ENCODE results near the gene CARMIL1.

- TF ChIP-seq CTCF (IDR thresholded peaks at IDR 0.05) (no peak), EP300 (IDR thresholded peaks at IDR 0.05) (no peak), POLR2AphosphoS5 (IDR thresholded peaks at IDR 0.05) (no peak)
Observed at GRCh38 chr6:25410102-25410501, 130.9 kb downstream of the CARMIL1 start.
